GM23338 (cell line): Measurements from ENCODE around the gene PSMD6. TPM values are rescaled to one million over a fixed set of nuclear protein-coding genes. Genes with fewer than 3 reads are reported as not detected.

Experiments
- ATAC-seq: fragments of 200-7000 bp; cut with Tn5 transposase; 3 replicates; pipeline ENCODE4 v1.9.1; 2020
- DNase-seq: peaks from one replicate; pipeline ENCODE4 v3.0.0-alpha.2; 2015; ENCODE audit warnings: low spot score
- H2AFZ ChIP-seq: fragments of 200-600 bp; sonication (generic); 2 replicates; pipeline ENCODE4 v1.8.0; 2016; ENCODE audit warnings: antibody characterized with exemption, mild to moderate bottlenecking, moderate library complexity
- H3F3A ChIP-seq: fragments of 200-600 bp; sonication (generic); replicated peaks from 2 replicates; pipeline ENCODE4 v1.8.0; 2017; ENCODE audit warnings: antibody characterized with exemption, mixed run types, low read depth
- H3K27ac ChIP-seq: fragments of 200-600 bp; sonication (generic); 2 replicates; pipeline ENCODE4 v1.6.1; 2016; ENCODE audit warnings: low read depth
- H3K27me3 ChIP-seq: fragments of 200-600 bp; sonication (generic); 2 replicates; pipeline ENCODE4 v1.8.0; 2016; ENCODE audit warnings: mild to moderate bottlenecking, mixed run types, moderate library complexity; ENCODE audit not compliant: insufficient read depth
- H3K36me3 ChIP-seq: fragments of 200-600 bp; sonication (generic); 2 replicates; pipeline ENCODE4 v1.8.0; 2016; ENCODE audit warnings: mild to moderate bottlenecking; ENCODE audit not compliant: insufficient read depth
- H3K4me1 ChIP-seq: fragments of 200-600 bp; sonication (generic); 2 replicates; pipeline ENCODE4 v1.8.0; 2016; ENCODE audit warnings: mild to moderate bottlenecking, moderate library complexity; ENCODE audit not compliant: insufficient read depth
- H3K4me2 ChIP-seq: fragments of 200-600 bp; sonication (generic); 2 replicates; pipeline ENCODE4 v1.7.1; 2017; ENCODE audit warnings: mixed run types
- H3K4me3 ChIP-seq: fragments of 200-600 bp; sonication (generic); 2 replicates; pipeline ENCODE4 v1.6.1; 2016; ENCODE audit warnings: mixed run types
- H3K79me2 ChIP-seq: fragments of 200-600 bp; sonication (generic); replicated peaks from 2 replicates; pipeline ENCODE4 v1.8.0; 2017; ENCODE audit warnings: mild to moderate bottlenecking; ENCODE audit not compliant: insufficient read depth
- H3K9me2 ChIP-seq: fragments of 200-600 bp; sonication (generic); 2 replicates; pipeline ENCODE4 v1.8.0; 2017; ENCODE audit not compliant: insufficient read depth
- H4K20me1 ChIP-seq: fragments of 200-600 bp; sonication (generic); replicated peaks from 2 replicates; pipeline ENCODE4 v1.8.0; 2017; ENCODE audit warnings: mild to moderate bottlenecking; ENCODE audit not compliant: insufficient read depth
- H3K27ac Mint-ChIP-seq: 2 replicates; pipeline ENCODE4 v1.8.0; 2020; ENCODE audit warnings: inconsistent platforms, mild to moderate bottlenecking, moderate library complexity, mixed read lengths
- H3K27me3 Mint-ChIP-seq: 3 replicates; pipeline ENCODE4 v1.8.0; 2022; ENCODE audit warnings: low read depth, mild to moderate bottlenecking, moderate library complexity, mixed read lengths, inconsistent platforms; ENCODE audit not compliant: insufficient read depth, poor library complexity
- H3K36me3 Mint-ChIP-seq: 3 replicates; pipeline ENCODE4 v1.8.0; 2021; ENCODE audit warnings: low read depth, mild to moderate bottlenecking, inconsistent platforms, moderate library complexity, mixed read lengths
- H3K4me1 Mint-ChIP-seq: 3 replicates; pipeline ENCODE4 v1.8.0; 2020; ENCODE audit warnings: mild to moderate bottlenecking, inconsistent platforms, mixed read lengths
- H3K4me3 Mint-ChIP-seq: 3 replicates; pipeline ENCODE4 v1.8.0; 2021; ENCODE audit warnings: moderate library complexity, mild to moderate bottlenecking, inconsistent platforms, mixed read lengths
- H3K9me3 Mint-ChIP-seq: 3 replicates; pipeline ENCODE4 v1.8.0; 2020; ENCODE audit warnings: moderate library complexity, mild to moderate bottlenecking, inconsistent platforms, mixed read lengths
- CTCF ChIP-seq, 2 experiments: fragments of 200-600 bp in 1 of 2; sonication (generic) in 1 of 2; conservative IDR thresholded peaks; 2 replicates each; pipeline versions ENCODE4 v1.5.1 to v1.6.1; 2016 to 2017; ENCODE audit warnings: antibody characterized with exemption in 2 of 2, low read depth in 2 of 2, mild to moderate bottlenecking in 2 of 2, moderate library complexity in 1 of 2
- ETS1 ChIP-seq: IDR thresholded peaks from 2 replicates; pipeline ENCODE4 v1.6.1; 2016; ENCODE audit warnings: antibody characterized with exemption
- EZH2phosphoT487 ChIP-seq: fragments of 200-600 bp; sonication (generic); IDR thresholded peaks from one replicate; pipeline ENCODE4 v1.8.1; 2018; ENCODE audit warnings: antibody characterized with exemption; ENCODE audit not compliant: unreplicated experiment
- JUNB ChIP-seq: IDR thresholded peaks from one replicate; pipeline ENCODE4 v1.6.1; 2016; ENCODE audit warnings: antibody characterized with exemption; ENCODE audit not compliant: unreplicated experiment
- NANOG ChIP-seq: IDR thresholded peaks from 2 replicates; pipeline ENCODE4 v1.6.1; 2016; ENCODE audit warnings: antibody characterized with exemption, borderline replicate concordance
- POLR2AphosphoS5 ChIP-seq: IDR thresholded peaks from 2 replicates; pipeline ENCODE4 v1.6.1; 2016; ENCODE audit warnings: antibody characterized with exemption, low read depth
- REST ChIP-seq: IDR thresholded peaks from one replicate; pipeline ENCODE4 v1.6.1; 2018; ENCODE audit warnings: antibody characterized with exemption; ENCODE audit not compliant: unreplicated experiment
- STAT1 ChIP-seq: IDR thresholded peaks from one replicate; pipeline ENCODE4 v1.6.1; 2016; ENCODE audit warnings: antibody characterized with exemption; ENCODE audit not compliant: unreplicated experiment
- ZNF114 ChIP-seq: fragments of 250-450 bp; sonication (Bioruptor Pico); IDR thresholded peaks from 2 replicates; pipeline ENCODE4 v1.5.0; 2020; ENCODE audit warnings: mild to moderate bottlenecking, moderate library complexity
- ZNF331 ChIP-seq: fragments of 250-450 bp; sonication (Bioruptor Pico); IDR thresholded peaks from 2 replicates; pipeline ENCODE4 v1.5.0; 2020; ENCODE audit warnings: low read depth, mild to moderate bottlenecking, moderate library complexity
- polyA plus RNA-seq: library from polyadenylated mRNA; unstranded; fragments of >200 nt; fragmentation: Nextera tagmentation; extraction: Ambion mirVana; gene quantifications from 2 replicates; pipeline ENCODE4 v1.2.1, GENCODE V29; 2016
- total RNA-seq: library from RNA; depleted of rRNA; stranded (reverse); fragments of >200 nt; shearing (Covaris generic); gene quantifications from 2 replicates; pipeline ENCODE4 v1.2.3, GENCODE V29; 2014

PSMD6 gene
- total and polyA plus RNA-seq, 2 experiments from 2014 or later: 98.1 to 205 TPM

GRCh38 chr3:63976161-63976871 lies 47.0 kb downstream of the PSMD6 start (continued):
- no peak for TF ChIP-seq CTCF (conservative IDR thresholded peaks at IDR 0.05; ENCODE audit: low read depth in 2 of 2)
- no peak for TF ChIP-seq ETS1
- TF ChIP-seq NANOG: no peak
- TF ChIP-seq REST: no peak
- no peak for TF ChIP-seq EZH2phosphoT487
- no peak for TF ChIP-seq ZNF114

- Mint-ChIP-seq H3K36me3 (no peaks in the 10 kb centered on the region; the same call in 2 of the 3 replicates), H3K9me3 (no peaks in the 10 kb centered on the region), H3K4me3 (no peak overlapping the region), H3K4me1 (peaks cover 37% of the 10 kb centered on the region), H3K27me3 (peaks cover under 1% of the 10 kb centered on the region), H3K27ac (no peak overlapping the region)
- Histone ChIP-seq H3F3A (no peaks in the 10 kb centered on the region), H3K27me3 (no peaks in the 10 kb centered on the region), H3K36me3 (no peaks in the 10 kb centered on the region), H3K4me3 (no peak overlapping the region), H3K27ac (no peak overlapping the region), H3K4me2 (no peak overlapping the region), H2AFZ (no peak overlapping the region), H3K79me2 (peaks cover 35% of the 10 kb centered on the region), H3K4me1 (peaks cover 28% of the 10 kb centered on the region), H3K9me2 (no peaks in the 10 kb centered on the region), H4K20me1 (no peaks in the 10 kb centered on the region)
- ATAC-seq (no peak), DNase-seq (no peak)
- TF ChIP-seq STAT1: no peak
- no peak for TF ChIP-seq ZNF331 (CRISPR knock-in tag)
- no peak for TF ChIP-seq REST
- TF ChIP-seq JUNB: no peak
- no peak for TF ChIP-seq ZNF114
- TF ChIP-seq POLR2AphosphoS5: no peak
- TF ChIP-seq NANOG: no peak
- no peak for TF ChIP-seq ETS1
These were observed 47.6 kb downstream of the PSMD6 start for GRCh38 chr3:63975723-63976122.
